Epidermal melanocyte (primary cell): ENCODE data around the gene PYCR2.
"Not testable (repeated sequence)": the region's sequence is repeated elsewhere in the genome, so short reads cannot be mapped to it uniquely, and the experiment has no call there.

Experiments used
- DNase-seq: peaks from one replicate; pipeline ENCODE4 v3.0.0; 2011; ENCODE audit warnings: low spot score; ENCODE audit not compliant: insufficient read length

Gene PYCR2

GRCh38 chr1:225892307-225892706 is 31.7 kb downstream of the PYCR2 start:
- no peak for DNase-seq

- no peak for DNase-seq
Measured at GRCh38 chr1:225891229-225891972, 32.6 kb downstream of the PYCR2 start.

GRCh38 chr1:225890346-225891228 is 33.5 kb downstream of the PYCR2 start:
- DNase-seq, result no peak

- no peak for DNase-seq
Measured at GRCh38 chr1:225889743-225890142, 34.3 kb downstream of the PYCR2 start.

- no peak for DNase-seq
Measured at GRCh38 chr1:225888898-225889601, 35.0 kb downstream of the PYCR2 start, which contains the start of gene LEFTY1. Gene LEFTY1, minus strand, starts transcription at chr1:225889146. Its CDS starts 80 bp downstream, at chr1:225889066.

- no peak for DNase-seq
Measured at GRCh38 chr1:225888289-225888897, 35.7 kb downstream of the PYCR2 start.

GRCh38 chr1:225887554-225888288 is 36.3 kb downstream of the PYCR2 start:
- not testable (repeated sequence) for DNase-seq

- no peak for DNase-seq
Measured at GRCh38 chr1:225887030-225887314, 37.1 kb downstream of the PYCR2 start.

GRCh38 chr1:225886159-225887029 is 37.7 kb downstream of the PYCR2 start:
- DNase-seq, result no peak

- DNase-seq, result no peak
Measured at GRCh38 chr1:225885336-225885735, 38.7 kb downstream of the PYCR2 start.

- no peak for DNase-seq
Measured at GRCh38 chr1:225883616-225884265, 40.3 kb downstream of the PYCR2 start.

GRCh38 chr1:225882694-225883615 is 41.1 kb downstream of the PYCR2 start:
- DNase-seq, result peak; percentile 55

- DNase-seq, result peak; percentile 96
Measured at GRCh38 chr1:225881959-225882693, 41.9 kb downstream of the PYCR2 start, which contains the start of gene TMEM63A. Gene TMEM63A, minus strand, starts transcription at chr1:225882380. Its CDS starts 4,800 bp downstream, at chr1:225877580.

GRCh38 chr1:225881081-225881958 is 42.7 kb downstream of the PYCR2 start:
- DNase-seq, result peak; percentile 38

- DNase-seq, result no peak
Measured at GRCh38 chr1:225880636-225881035, 43.4 kb downstream of the PYCR2 start.

GRCh38 chr1:225880222-225880588 is 43.8 kb downstream of the PYCR2 start:
- no peak for DNase-seq
